C4-2B (cell line): ENCODE results near the gene FNDC3B.

ENCODE experiments used
- ZFX ChIP-seq: fragments of 450-650 bp; IDR thresholded peaks from 2 replicates; pipeline ENCODE4 v1.6.1; 2017
- TF ChIP-seq, protein P1 (sequence below): fragments of 450-650 bp; conservative IDR thresholded peaks from 2 replicates; pipeline ENCODE4 v1.5.1; 2017; ENCODE audit warnings: mild to moderate bottlenecking

DNA sequence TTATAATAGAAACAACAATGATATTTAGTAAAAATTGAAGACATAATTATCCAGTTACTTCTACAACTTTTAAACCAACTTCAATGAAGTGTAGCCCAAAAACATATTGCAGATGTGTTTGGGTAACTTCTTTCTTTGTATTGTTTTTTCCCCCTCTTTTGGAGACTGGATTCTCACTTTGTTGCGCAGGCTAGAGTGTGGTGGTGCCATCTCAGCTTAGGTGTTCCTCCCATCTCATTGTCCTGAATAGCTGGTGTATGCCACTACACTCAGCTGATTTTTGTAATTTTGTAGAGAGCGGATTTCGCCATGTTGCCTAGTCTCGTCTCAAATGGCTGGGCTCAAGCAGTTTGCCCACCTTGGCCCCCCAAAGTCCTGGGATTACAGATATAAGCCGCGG lies 148.1 kb downstream of the FNDC3B start:
- TF ChIP-seq ZFX: no peak
- TF ChIP-seq, protein P1, sequence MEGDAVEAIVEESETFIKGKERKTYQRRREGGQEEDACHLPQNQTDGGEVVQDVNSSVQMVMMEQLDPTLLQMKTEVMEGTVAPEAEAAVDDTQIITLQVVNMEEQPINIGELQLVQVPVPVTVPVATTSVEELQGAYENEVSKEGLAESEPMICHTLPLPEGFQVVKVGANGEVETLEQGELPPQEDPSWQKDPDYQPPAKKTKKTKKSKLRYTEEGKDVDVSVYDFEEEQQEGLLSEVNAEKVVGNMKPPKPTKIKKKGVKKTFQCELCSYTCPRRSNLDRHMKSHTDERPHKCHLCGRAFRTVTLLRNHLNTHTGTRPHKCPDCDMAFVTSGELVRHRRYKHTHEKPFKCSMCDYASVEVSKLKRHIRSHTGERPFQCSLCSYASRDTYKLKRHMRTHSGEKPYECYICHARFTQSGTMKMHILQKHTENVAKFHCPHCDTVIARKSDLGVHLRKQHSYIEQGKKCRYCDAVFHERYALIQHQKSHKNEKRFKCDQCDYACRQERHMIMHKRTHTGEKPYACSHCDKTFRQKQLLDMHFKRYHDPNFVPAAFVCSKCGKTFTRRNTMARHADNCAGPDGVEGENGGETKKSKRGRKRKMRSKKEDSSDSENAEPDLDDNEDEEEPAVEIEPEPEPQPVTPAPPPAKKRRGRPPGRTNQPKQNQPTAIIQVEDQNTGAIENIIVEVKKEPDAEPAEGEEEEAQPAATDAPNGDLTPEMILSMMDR: no peak
